ENCODE data around the gene MAPK10.
A peak's percentile ranks its signal among the peaks of the same experiment; 100 is the strongest.
"Not testable (repeated sequence)": the region's sequence is repeated elsewhere in the genome, so short reads cannot be mapped to it uniquely, and the experiment has no call there.

Gene MAPK10

GRCh38 chr4:86001591-86001990, 358.3 kb downstream of the MAPK10 start:
- DNase-seq: no peak

GRCh38 chr4:85995361-85995760, 364.5 kb downstream of the MAPK10 start:
- intact Hi-C loops (cut with DNase I): no loop called here
- DNase-seq: no peak

More at GRCh38 chr4:86001591-86001990, 358.3 kb downstream of the MAPK10 start:
- intact Hi-C loops (cut with DNase I): no loop called here

- DNase-seq: no peak
- intact Hi-C loops (cut with DNase I): no loop called here
Observed at GRCh38 chr4:85994576-85994975, 365.3 kb downstream of the MAPK10 start.

GRCh38 chr4:85993641-85994040, 366.2 kb downstream of the MAPK10 start:
- DNase-seq: no peak
- intact Hi-C loops (cut with DNase I): no loop called here

GRCh38 chr4:85986266-85986665, 373.6 kb downstream of the MAPK10 start:
- intact Hi-C loops (cut with DNase I): no loop called here
- DNase-seq: no peak

GRCh38 chr4:85979276-85979675, 380.6 kb downstream of the MAPK10 start:
- no peak for DNase-seq
- intact Hi-C loops (cut with DNase I): no loop called here

GRCh38 chr4:85970535-85970934, 389.3 kb downstream of the MAPK10 start:
- no peak for DNase-seq
- intact Hi-C loops (cut with DNase I): no loop called here

GRCh38 chr4:85968945-85969819, 390.7 kb downstream of the MAPK10 start:
- intact Hi-C loops (cut with DNase I): loop anchor here (2.0 to 10.0 kb wide), 2 partner anchors 172 to 884 kb away; no protein-coding TSS in a partner anchor
- no peak for DNase-seq

- intact Hi-C loops (cut with DNase I): loop anchor here (2.0 to 10.0 kb wide), 2 partner anchors 171 to 883 kb away; no protein-coding TSS in a partner anchor
- no peak for DNase-seq
Observed at GRCh38 chr4:85967872-85968271, 392.0 kb downstream of the MAPK10 start.

- intact Hi-C loops (cut with DNase I): loop anchor here (10.0 kb wide), 1 partner anchor 882 kb away; no protein-coding TSS in a partner anchor
- DNase-seq: no peak
Observed at GRCh38 chr4:85966373-85966772, 393.5 kb downstream of the MAPK10 start.

- intact Hi-C loops (cut with DNase I): loop anchor here (10.0 kb wide), 1 partner anchor 881 kb away; no protein-coding TSS in a partner anchor
- no peak for DNase-seq
Observed at GRCh38 chr4:85965529-85965928, 394.3 kb downstream of the MAPK10 start.

- intact Hi-C loops (cut with DNase I): loop anchor here (10.0 kb wide), 1 partner anchor 880 kb away; no protein-coding TSS in a partner anchor
- DNase-seq: not testable (repeated sequence)
Observed at GRCh38 chr4:85965017-85965416, 394.8 kb downstream of the MAPK10 start.

GRCh38 chr4:85964298-85964697, 395.6 kb downstream of the MAPK10 start:
- DNase-seq: no peak
- intact Hi-C loops (cut with DNase I): loop anchor here (10.0 kb wide), 1 partner anchor 879 kb away; no protein-coding TSS in a partner anchor

- intact Hi-C loops (cut with DNase I): loop anchor here (10.0 kb wide), 1 partner anchor 878 kb away; no protein-coding TSS in a partner anchor
- DNase-seq: no peak
Observed at GRCh38 chr4:85963231-85963630, 396.6 kb downstream of the MAPK10 start.

- DNase-seq: no peak
- intact Hi-C loops (cut with DNase I): loop anchor here (10.0 kb wide), 1 partner anchor 877 kb away; no protein-coding TSS in a partner anchor
Observed at GRCh38 chr4:85961887-85962286, 398.0 kb downstream of the MAPK10 start.

GRCh38 chr4:85956293-85956945, 403.4 kb downstream of the MAPK10 start:
- no peak for DNase-seq
- intact Hi-C loops (cut with DNase I): no loop called here

GRCh38 chr4:85955620-85956292, 404.1 kb downstream of the MAPK10 start:
- intact Hi-C loops (cut with DNase I): no loop called here
- no peak for DNase-seq

- intact Hi-C loops (cut with DNase I): no loop called here
- DNase-seq: peak in 1 of 10 donors; percentile 37
Observed at GRCh38 chr4:85953651-85954018, 406.2 kb downstream of the MAPK10 start.

- intact Hi-C loops (cut with DNase I): no loop called here
- DNase-seq: no peak
Observed at GRCh38 chr4:85952972-85953650, 406.7 kb downstream of the MAPK10 start.

- no peak for DNase-seq
- intact Hi-C loops (cut with DNase I): no loop called here
Observed at GRCh38 chr4:85952528-85952927, 407.3 kb downstream of the MAPK10 start.
